Measurements from ENCODE around the gene COL21A1. TPM values are rescaled to one million over a fixed set of nuclear protein-coding genes. Genes with fewer than 3 reads are reported as not detected.
"Not testable (repeated sequence)": the region's sequence is repeated elsewhere in the genome, so short reads cannot be mapped to it uniquely, and the experiment has no call there.

COL21A1 gene
- total RNA-seq, 2 donors from 2014 or later, result 4.8 to 13.3 TPM

GRCh38 chr6:56022678-56023077, 224.7 kb downstream of the COL21A1 start:
- no peak overlapping the region for H3K4me3 ChIP-seq
- no peak overlapping the region for H3K27ac ChIP-seq
- DNase-seq (ENCODE audit: low spot score), result no peak
- TF ChIP-seq POLR2A (IDR thresholded peaks at IDR 0.05) (no peak), POLR2AphosphoS5 (IDR thresholded peaks at IDR 0.05) (no peak)
- TF ChIP-seq, protein P1, sequence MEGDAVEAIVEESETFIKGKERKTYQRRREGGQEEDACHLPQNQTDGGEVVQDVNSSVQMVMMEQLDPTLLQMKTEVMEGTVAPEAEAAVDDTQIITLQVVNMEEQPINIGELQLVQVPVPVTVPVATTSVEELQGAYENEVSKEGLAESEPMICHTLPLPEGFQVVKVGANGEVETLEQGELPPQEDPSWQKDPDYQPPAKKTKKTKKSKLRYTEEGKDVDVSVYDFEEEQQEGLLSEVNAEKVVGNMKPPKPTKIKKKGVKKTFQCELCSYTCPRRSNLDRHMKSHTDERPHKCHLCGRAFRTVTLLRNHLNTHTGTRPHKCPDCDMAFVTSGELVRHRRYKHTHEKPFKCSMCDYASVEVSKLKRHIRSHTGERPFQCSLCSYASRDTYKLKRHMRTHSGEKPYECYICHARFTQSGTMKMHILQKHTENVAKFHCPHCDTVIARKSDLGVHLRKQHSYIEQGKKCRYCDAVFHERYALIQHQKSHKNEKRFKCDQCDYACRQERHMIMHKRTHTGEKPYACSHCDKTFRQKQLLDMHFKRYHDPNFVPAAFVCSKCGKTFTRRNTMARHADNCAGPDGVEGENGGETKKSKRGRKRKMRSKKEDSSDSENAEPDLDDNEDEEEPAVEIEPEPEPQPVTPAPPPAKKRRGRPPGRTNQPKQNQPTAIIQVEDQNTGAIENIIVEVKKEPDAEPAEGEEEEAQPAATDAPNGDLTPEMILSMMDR (IDR thresholded peaks at IDR 0.05), result no peak
- H3K36me3 ChIP-seq, result no peaks in the 10 kb centered on the region
- intact Hi-C loops (cut with DNase I), result no loop called here
- 83% methylated on average over 1 of the region's 1 CpG for WGBS
- no peaks in the 10 kb centered on the region for H3K9me3 ChIP-seq
- no peaks in the 10 kb centered on the region for H3K4me1 ChIP-seq (replicated peaks)
- H3K27me3 ChIP-seq (replicated peaks; ENCODE audit: insufficient read depth), result no peaks in the 10 kb centered on the region

GRCh38 chr6:56021943-56022342, 225.4 kb downstream of the COL21A1 start:
- H3K36me3 ChIP-seq, result no peaks in the 10 kb centered on the region
- no peak overlapping the region for H3K4me3 ChIP-seq
- intact Hi-C loops (cut with DNase I), result no loop called here
- no peaks in the 10 kb centered on the region for H3K27me3 ChIP-seq (replicated peaks; ENCODE audit: insufficient read depth)
- DNase-seq (ENCODE audit: low spot score), result no peak
- WGBS, result 60% methylated on average over 2 of the region's 2 CpGs
- H3K4me1 ChIP-seq (replicated peaks), result no peaks in the 10 kb centered on the region
- no peak overlapping the region for H3K27ac ChIP-seq
- no peaks in the 10 kb centered on the region for H3K9me3 ChIP-seq
- TF ChIP-seq, protein P1 (IDR thresholded peaks at IDR 0.05), result no peak
- TF ChIP-seq POLR2A (IDR thresholded peaks at IDR 0.05) (no peak), POLR2AphosphoS5 (IDR thresholded peaks at IDR 0.05) (no peak)

DNA sequence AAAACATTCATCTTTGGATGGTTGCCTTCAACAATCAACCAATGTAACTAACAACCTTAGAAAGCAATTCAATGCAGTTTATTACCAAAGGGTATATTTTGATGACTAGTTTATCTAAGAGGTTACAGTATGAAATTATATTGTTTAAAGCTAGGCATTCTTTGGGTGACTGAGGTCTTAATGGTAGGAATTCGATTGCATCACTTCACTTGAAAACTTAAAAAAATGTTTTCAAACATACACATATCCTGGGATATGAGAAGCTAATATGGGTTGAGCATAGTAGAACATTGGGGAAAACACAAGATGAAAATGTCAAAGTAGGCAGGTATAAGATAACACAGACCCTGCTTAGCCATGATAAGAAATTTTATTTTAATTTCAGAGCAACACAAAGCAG, 227.4 kb downstream of the COL21A1 start:
- Histone ChIP-seq H3K36me3 (no peaks in the 10 kb centered on the region), H3K9me3 (no peaks in the 10 kb centered on the region), H3K4me3 (no peak overlapping the region), H3K27ac (no peak overlapping the region), H3K27me3 (replicated peaks; ENCODE audit: insufficient read depth) (no peaks in the 10 kb centered on the region), H3K4me1 (replicated peaks) (no peaks in the 10 kb centered on the region)
- no peak for DNase-seq (ENCODE audit: low spot score)
- 88% methylated on average over 1 of the region's 1 CpG for WGBS
- intact Hi-C loops (cut with DNase I), result no loop called here
- no peak for TF ChIP-seq POLR2A (IDR thresholded peaks at IDR 0.05)
- TF ChIP-seq, protein P1 (IDR thresholded peaks at IDR 0.05), result no peak
- no peak for TF ChIP-seq POLR2AphosphoS5 (IDR thresholded peaks at IDR 0.05)

- intact Hi-C loops (cut with DNase I), result no loop called here
- DNase-seq (ENCODE audit: low spot score), result no peak
- H3K9me3 ChIP-seq, result no peaks in the 10 kb centered on the region
- H3K36me3 ChIP-seq, result no peaks in the 10 kb centered on the region
- no peaks in the 10 kb centered on the region for H3K27me3 ChIP-seq (replicated peaks; ENCODE audit: insufficient read depth)
- WGBS, result 69% methylated on average over 2 of the region's 2 CpGs
- no peak overlapping the region for H3K4me3 ChIP-seq
- no peaks in the 10 kb centered on the region for H3K4me1 ChIP-seq (replicated peaks)
- TF ChIP-seq POLR2AphosphoS5 (IDR thresholded peaks at IDR 0.05) (no peak), POLR2A (IDR thresholded peaks at IDR 0.05) (no peak)
- TF ChIP-seq, protein P1 (IDR thresholded peaks at IDR 0.05), result no peak
- H3K27ac ChIP-seq, result no peak overlapping the region
Measured at GRCh38 chr6:56017198-56017597, 230.2 kb downstream of the COL21A1 start.

- H3K9me3 ChIP-seq; H3K36me3 ChIP-seq; intact Hi-C loops (cut with DNase I); H3K27ac ChIP-seq; H3K4me1 ChIP-seq (replicated peaks); DNase-seq (ENCODE audit: low spot score); H3K27me3 ChIP-seq (replicated peaks; ENCODE audit: insufficient read depth); H3K4me3 ChIP-seq: not testable (repeated sequence)
- 92% methylated on average over 10 of the region's 10 CpGs for WGBS
Measured at GRCh38 chr6:56014039-56014438, 233.3 kb downstream of the COL21A1 start.
